NCI-H2107 (cell line): ENCODE data around the gene TMEM238.
"Not testable (repeated sequence)": the region's sequence is repeated elsewhere in the genome, so short reads cannot be mapped to it uniquely, and the experiment has no call there.

Source experiments
- DNase-seq: peaks from one replicate; lab custom pipeline; 2025; lab: John Stamatoyannopoulos, UW

Gene TMEM238

DNA sequence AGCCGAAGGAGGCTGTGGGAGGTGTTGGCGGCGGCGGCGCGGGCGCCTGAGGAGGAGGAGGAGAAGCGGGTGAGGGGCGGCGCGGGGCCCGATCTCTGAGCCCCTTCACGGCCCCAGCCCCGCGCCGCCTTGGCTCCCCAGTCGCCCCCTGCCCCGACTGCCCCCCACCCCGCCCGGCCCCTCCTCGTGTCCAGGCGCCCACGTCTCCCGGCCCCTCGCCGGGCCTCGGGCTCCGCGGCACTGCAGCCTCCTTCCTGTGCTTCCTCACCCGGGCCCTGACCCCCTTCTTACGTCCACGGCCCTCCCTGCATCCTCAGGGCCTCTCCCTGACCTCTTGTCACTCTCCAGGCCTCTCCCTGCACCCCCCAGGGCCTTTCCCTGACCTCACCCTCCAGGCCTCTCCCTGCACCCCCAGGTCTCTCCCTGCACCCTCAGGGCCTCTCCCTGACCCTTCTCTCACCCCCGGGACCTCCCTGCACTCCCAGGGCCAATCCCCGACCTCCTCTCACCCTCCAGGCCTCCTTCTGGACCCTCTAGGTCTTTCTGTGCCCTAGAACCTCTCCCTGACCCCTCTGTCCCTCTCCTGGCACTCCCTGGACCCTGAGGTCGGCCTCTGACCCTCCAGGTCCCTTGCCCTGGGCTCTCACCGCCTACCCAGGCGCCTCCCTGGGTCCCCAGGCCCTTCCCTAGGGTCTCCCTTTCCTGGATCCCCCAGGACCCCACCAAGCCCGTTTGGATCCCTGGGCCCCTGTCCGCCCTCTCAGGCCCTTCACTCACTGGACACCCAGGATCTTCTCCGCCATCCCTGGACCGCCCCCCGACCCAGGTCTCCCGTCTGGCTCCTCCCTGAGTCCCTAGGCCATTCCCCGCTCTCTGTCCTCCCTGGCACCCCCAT, 44.0 kb downstream of the TMEM238 start:
- DNase-seq: no peak

DNA sequence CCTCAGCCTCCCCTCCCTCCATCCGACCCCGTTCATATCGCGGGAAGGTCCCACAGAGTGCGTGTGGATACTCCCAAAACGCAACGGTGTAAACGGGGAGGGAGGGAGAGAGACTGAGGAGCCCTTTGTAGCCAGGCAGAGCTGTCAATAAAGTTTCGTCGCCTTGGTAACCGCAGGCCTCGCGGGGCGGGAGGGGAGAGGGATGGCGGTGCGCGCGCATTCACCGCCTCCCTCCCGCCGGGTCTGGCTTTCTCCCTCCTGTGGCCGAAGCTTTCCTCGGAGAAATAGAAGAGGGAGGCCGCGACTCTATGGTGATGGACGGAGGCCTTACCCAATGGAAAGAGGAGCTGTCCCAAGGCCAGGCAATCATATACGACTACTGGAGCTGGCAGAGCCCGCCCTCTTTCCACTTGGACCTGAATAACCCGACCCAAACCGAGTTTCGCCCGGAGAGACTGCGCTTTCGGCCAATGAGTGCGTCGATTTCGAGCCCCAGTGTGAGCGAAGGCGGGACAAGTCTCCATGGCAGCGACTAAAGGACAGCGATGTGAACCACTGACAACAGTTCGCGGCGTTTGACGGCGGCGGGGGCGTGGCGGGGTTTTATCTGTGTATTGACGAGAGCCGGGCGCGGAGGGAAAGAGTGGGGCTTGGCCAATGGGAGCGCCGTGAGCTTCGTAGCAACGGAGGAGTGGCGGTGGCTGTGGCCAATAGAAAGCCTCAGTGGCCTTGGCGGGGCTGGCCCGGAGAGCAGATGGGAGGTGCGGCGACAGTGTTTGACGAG, 44.8 kb downstream of the TMEM238 start, which contains the start of gene KMT5C:
Gene KMT5C (plus strand): TSS at position 772 of the 784 bp plus-strand sequence. CDS start 2,061 bp downstream, outside the sequence.
- DNase-seq: peak; percentile 98

DNA sequence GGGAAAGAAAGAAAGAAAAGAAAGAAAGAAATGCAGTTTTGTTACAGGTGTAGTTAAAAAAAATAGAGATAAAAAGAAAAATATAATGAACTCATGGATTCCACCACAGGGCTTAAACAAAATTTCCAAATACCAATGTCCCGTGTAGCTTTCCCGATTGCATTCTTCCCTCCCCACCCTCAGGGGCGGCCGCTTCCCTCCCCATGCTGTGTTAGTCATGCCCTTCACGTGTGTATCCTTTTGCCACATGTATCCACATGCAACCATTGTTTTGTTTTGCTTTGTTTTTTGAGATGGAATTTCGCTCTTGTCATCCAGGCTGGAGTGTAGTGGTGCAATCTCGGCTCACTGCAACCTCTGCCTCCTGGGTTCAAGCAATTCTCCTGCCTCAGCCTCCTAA, 48.0 kb downstream of the TMEM238 start:
- DNase-seq: no peak

DNA sequence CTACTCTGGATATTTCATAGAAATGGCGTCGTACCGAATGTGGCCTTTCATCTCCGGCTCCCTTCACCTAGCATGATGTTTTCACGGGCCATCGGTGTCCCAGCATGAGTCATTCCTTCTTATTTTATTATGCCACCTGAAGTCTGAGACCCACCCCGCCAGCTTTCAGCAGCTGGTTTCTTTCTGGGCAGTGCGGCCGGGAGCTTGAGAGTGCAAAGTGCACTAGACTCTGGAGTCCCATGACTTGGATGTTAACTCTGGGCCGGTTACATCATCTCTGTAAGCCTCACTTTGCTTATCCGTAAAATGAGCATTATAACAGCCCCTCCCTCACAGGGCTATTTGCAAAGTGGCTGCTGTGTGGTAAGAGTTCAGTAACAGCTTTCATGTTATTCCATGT, 50.2 kb downstream of the TMEM238 start:
- no peak for DNase-seq

DNA sequence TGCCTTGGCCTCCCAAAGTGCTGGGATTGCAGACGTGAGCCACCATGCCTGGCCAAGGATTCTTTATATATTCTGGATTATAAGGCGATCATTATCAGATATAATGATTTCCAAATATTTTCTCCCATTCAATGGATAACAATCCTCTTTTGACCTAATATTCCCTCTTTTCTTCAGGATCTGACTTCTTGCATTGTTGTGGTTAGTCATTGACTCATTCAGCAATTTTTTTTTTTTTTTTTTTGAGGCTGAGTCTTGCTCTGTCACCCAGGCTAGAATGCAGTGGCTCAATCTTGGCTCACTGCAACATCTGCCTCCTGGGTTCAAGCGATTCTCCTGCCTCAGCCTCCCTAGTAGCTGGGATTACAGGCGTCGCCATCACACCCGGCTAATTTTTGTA, 54.3 kb downstream of the TMEM238 start:
- DNase-seq: not testable (repeated sequence)
